Thyroid gland (tissue), 4 donors: ENCODE measurements around the gene FHOD3. TPM values are rescaled to one million over a fixed set of nuclear protein-coding genes. Genes with fewer than 3 reads are reported as not detected.

Experiments
- DNase-seq, 2 donors: peaks; one replicate each; pipeline ENCODE4 v3.0.0-alpha.2; 2019
- H3K27ac ChIP-seq, 3 donors: fragments of 200-600 bp; sonication (generic); 1 replicate in 2 of 3; 2 replicates in 1 of 3; pipeline ENCODE4 v1.5.1; 2016 to 2019; ENCODE audit warnings: mild to moderate bottlenecking in 1 of 3, moderate library complexity in 1 of 3
- H3K27me3 ChIP-seq: fragments of 200-600 bp; sonication (generic); one replicate; pipeline ENCODE4 v1.5.1; 2019
- H3K36me3 ChIP-seq, 2 donors: fragments of 200-600 bp; sonication (generic); one replicate each; pipeline ENCODE4 v1.5.1; 2016 to 2019
- H3K4me1 ChIP-seq, 2 donors: fragments of 200-600 bp; sonication (generic); one replicate each; pipeline ENCODE4 v1.5.1; 2017 to 2019
- H3K4me3 ChIP-seq, 3 donors: fragments of 200-600 bp; sonication (generic); replicated peaks in 1 of 3; 1 replicate in 2 of 3; 2 replicates in 1 of 3; pipeline ENCODE4 v1.5.1; 2016; ENCODE audit warnings: mild to moderate bottlenecking in 1 of 3
- H3K9me3 ChIP-seq: fragments of 200-600 bp; sonication (generic); one replicate; pipeline ENCODE4 v1.5.1; 2017
- POLR2A ChIP-seq, 2 donors: fragments of 450-650 bp; IDR thresholded peaks; one replicate each; pipeline ENCODE4 v1.6.1; 2017; ENCODE audit warnings: antibody characterized with exemption in 2 of 2, mild to moderate bottlenecking in 2 of 2, moderate library complexity in 1 of 2
- WGBS, 2 donors: methylation state at CpG; one replicate each; pipeline ENCODE4 v1.1.5; 2017; 5-methylcytosine and 5-hydroxymethylcytosine counted together
- intact Hi-C: fragments of 100-400 bp; cut with DNase I; formaldehyde crosslinking; loops from one replicate; pipeline ENCODE4 v1.15.1; 2023
- total RNA-seq, 4 donors: library from RNA; depleted of rRNA; stranded (reverse); fragments of >200 nt; gene quantifications; one replicate each; pipeline ENCODE4 v1.2.3, GENCODE V29; 2016
- TF ChIP-seq, protein P1 (sequence below), 6 experiments: fragments of 200-600 bp in 3 of 6; fragments of 450-650 bp in 3 of 6; sonication (generic) in 3 of 6; IDR thresholded peaks; one replicate each; pipeline ENCODE4 v1.5.1; 2016 to 2019; ENCODE audit warnings: antibody characterized with exemption in 6 of 6, mild to moderate bottlenecking in 2 of 6, inconsistent platforms in 1 of 6, moderate library complexity in 1 of 6

The FHOD3 gene
- total RNA-seq, 4 donors from 2014 or later = 1.6 to 6.9 (median 4.8) TPM

- TF ChIP-seq, protein P1, sequence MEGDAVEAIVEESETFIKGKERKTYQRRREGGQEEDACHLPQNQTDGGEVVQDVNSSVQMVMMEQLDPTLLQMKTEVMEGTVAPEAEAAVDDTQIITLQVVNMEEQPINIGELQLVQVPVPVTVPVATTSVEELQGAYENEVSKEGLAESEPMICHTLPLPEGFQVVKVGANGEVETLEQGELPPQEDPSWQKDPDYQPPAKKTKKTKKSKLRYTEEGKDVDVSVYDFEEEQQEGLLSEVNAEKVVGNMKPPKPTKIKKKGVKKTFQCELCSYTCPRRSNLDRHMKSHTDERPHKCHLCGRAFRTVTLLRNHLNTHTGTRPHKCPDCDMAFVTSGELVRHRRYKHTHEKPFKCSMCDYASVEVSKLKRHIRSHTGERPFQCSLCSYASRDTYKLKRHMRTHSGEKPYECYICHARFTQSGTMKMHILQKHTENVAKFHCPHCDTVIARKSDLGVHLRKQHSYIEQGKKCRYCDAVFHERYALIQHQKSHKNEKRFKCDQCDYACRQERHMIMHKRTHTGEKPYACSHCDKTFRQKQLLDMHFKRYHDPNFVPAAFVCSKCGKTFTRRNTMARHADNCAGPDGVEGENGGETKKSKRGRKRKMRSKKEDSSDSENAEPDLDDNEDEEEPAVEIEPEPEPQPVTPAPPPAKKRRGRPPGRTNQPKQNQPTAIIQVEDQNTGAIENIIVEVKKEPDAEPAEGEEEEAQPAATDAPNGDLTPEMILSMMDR (IDR thresholded peaks at IDR 0.05) = no peak
- no peak for TF ChIP-seq POLR2A (IDR thresholded peaks at IDR 0.05)
- intact Hi-C loops = no loop called here
- Histone ChIP-seq H3K27me3 (no peaks in the 10 kb centered on the region), H3K36me3 (no peaks in the 10 kb centered on the region), H3K27ac (no peak overlapping the region), H3K4me1 (no peaks in the 10 kb centered on the region), H3K9me3 (no peaks in the 10 kb centered on the region), H3K4me3 (no peak overlapping the region)
- 91 to 96% methylated on average over 5 of the region's 5 CpGs for WGBS, 2 donors
- DNase-seq = no peak
Observed at GRCh38 chr18:36776650-36777049, 479.1 kb downstream of the FHOD3 start.

DNA sequence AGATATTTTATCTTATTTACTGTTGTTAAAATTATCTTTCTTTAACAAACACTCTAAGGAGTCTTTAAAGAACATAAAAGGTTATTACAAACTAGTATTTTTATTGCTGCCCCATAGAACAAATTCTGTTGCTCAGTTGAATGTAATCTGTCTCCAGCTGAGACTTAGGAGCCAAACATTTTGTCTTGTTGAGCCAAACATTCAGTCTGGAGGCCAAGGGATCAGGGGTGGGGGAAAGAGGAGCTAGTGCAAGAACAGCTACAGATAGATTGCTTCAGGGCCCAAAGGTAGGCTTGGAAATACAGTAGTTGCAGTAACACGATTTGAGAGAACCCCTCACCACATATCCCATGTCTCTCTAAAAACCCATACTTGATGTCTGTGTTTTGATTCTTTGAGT is 480.1 kb downstream of the FHOD3 start:
- WGBS, 2 donors = 89 to 100% methylated on average over 1 of the region's 1 CpG
- H3K27ac ChIP-seq = no peak overlapping the region
- no peaks in the 10 kb centered on the region for H3K27me3 ChIP-seq
- H3K36me3 ChIP-seq = no peaks in the 10 kb centered on the region
- intact Hi-C loops = no loop called here
- no peak for DNase-seq
- H3K4me3 ChIP-seq = no peak overlapping the region
- H3K4me1 ChIP-seq = no peaks in the 10 kb centered on the region
- TF ChIP-seq, protein P1 (IDR thresholded peaks at IDR 0.05) = no peak
- no peak for TF ChIP-seq POLR2A (IDR thresholded peaks at IDR 0.05)
- no peaks in the 10 kb centered on the region for H3K9me3 ChIP-seq

- Histone ChIP-seq H3K36me3 (no peaks in the 10 kb centered on the region), H3K27ac (no peak overlapping the region), H3K4me1 (no peaks in the 10 kb centered on the region), H3K27me3 (no peaks in the 10 kb centered on the region), H3K9me3 (no peaks in the 10 kb centered on the region), H3K4me3 (no peak overlapping the region)
- WGBS, 2 donors = 83 to 89% methylated on average over 2 of the region's 2 CpGs
- DNase-seq = no peak
- no peak for TF ChIP-seq POLR2A (IDR thresholded peaks at IDR 0.05)
- TF ChIP-seq, protein P1 (IDR thresholded peaks at IDR 0.05) = no peak
- intact Hi-C loops = no loop called here
Observed at GRCh38 chr18:36780748-36781147, 483.2 kb downstream of the FHOD3 start.

- intact Hi-C loops = no loop called here
- no peak overlapping the region for H3K4me3 ChIP-seq
- no peak overlapping the region for H3K27ac ChIP-seq
- TF ChIP-seq, protein P1 (IDR thresholded peaks at IDR 0.05) = no peak
- TF ChIP-seq POLR2A (IDR thresholded peaks at IDR 0.05) = no peak
- H3K27me3 ChIP-seq = no peaks in the 10 kb centered on the region
- H3K4me1 ChIP-seq = no peaks in the 10 kb centered on the region
- H3K36me3 ChIP-seq = no peaks in the 10 kb centered on the region
- DNase-seq = no peak
- no peaks in the 10 kb centered on the region for H3K9me3 ChIP-seq
- WGBS, 2 donors = 87 to 89% methylated on average over 9 of the region's 9 CpGs
Observed at GRCh38 chr18:36782710-36783109, 485.2 kb downstream of the FHOD3 start.

DNA sequence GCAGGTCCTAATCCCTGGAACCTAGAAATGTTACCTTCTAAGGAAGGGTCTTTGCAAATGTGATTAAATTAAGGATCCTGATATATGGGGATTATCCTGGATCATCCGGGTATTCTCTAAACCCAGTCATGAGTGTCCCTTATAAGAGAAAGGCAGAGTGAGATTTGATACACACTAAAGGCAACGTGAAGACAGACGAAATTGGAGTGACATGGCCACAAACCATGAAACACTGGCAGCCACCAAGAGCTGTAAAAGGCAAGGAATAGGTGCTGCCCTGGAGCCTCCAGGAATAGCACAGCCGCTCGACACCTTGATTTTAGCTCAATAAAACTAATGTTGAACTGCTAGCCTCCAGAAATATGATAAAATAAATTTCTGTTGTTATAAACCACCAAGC is 486.3 kb downstream of the FHOD3 start:
- Histone ChIP-seq H3K4me1 (no peaks in the 10 kb centered on the region), H3K4me3 (no peak overlapping the region), H3K27me3 (no peaks in the 10 kb centered on the region), H3K9me3 (no peaks in the 10 kb centered on the region), H3K36me3 (no peaks in the 10 kb centered on the region), H3K27ac (no peak overlapping the region)
- intact Hi-C loops = no loop called here
- WGBS, 2 donors = 93 to 95% methylated on average over 5 of the region's 5 CpGs
- no peak for DNase-seq
- TF ChIP-seq POLR2A (IDR thresholded peaks at IDR 0.05) = no peak
- TF ChIP-seq, protein P1 (IDR thresholded peaks at IDR 0.05) = no peak
